Superior temporal gyrus (tissue), 1 donor: Measurements from ENCODE around the gene VWA2.

Experiments used
- DNase-seq: peaks from one replicate; pipeline ENCODE4 v3.0.0-alpha.2; 2016; ENCODE audit errors: extremely low spot score

The VWA2 gene

GRCh38 chr10:114274616-114275453 lies 35.8 kb downstream of the VWA2 start:
- no peak for DNase-seq

- DNase-seq = no peak
These were observed 37.0 kb downstream of the VWA2 start for GRCh38 chr10:114276066-114276465.

GRCh38 chr10:114276671-114277070 lies 37.6 kb downstream of the VWA2 start:
- DNase-seq = no peak

- DNase-seq = no peak
These were observed 39.3 kb downstream of the VWA2 start for GRCh38 chr10:114278140-114278883.

GRCh38 chr10:114278884-114279191 lies 39.8 kb downstream of the VWA2 start:
- DNase-seq = no peak

GRCh38 chr10:114279289-114279688 lies 40.2 kb downstream of the VWA2 start:
- DNase-seq = no peak

GRCh38 chr10:114279901-114280644 lies 41.0 kb downstream of the VWA2 start:
- DNase-seq = no peak

GRCh38 chr10:114281006-114281405 lies 42.0 kb downstream of the VWA2 start:
- no peak for DNase-seq

GRCh38 chr10:114281461-114281860 lies 42.4 kb downstream of the VWA2 start:
- DNase-seq = no peak

GRCh38 chr10:114282526-114282925 lies 43.5 kb downstream of the VWA2 start:
- DNase-seq = no peak

- no peak for DNase-seq
These were observed 44.0 kb downstream of the VWA2 start for GRCh38 chr10:114283091-114283490.

- no peak for DNase-seq
These were observed 44.6 kb downstream of the VWA2 start for GRCh38 chr10:114283535-114284234.

- no peak for DNase-seq
These were observed 45.5 kb downstream of the VWA2 start for GRCh38 chr10:114284346-114285071.

- DNase-seq = no peak
These were observed 46.9 kb downstream of the VWA2 start for GRCh38 chr10:114285961-114286441.

- no peak for DNase-seq
These were observed 47.9 kb downstream of the VWA2 start for GRCh38 chr10:114286921-114287320.

- no peak for DNase-seq
These were observed 49.5 kb downstream of the VWA2 start for GRCh38 chr10:114288424-114289095.

GRCh38 chr10:114289096-114289436 lies 50.0 kb downstream of the VWA2 start:
- no peak for DNase-seq

- DNase-seq = no peak
These were observed 51.0 kb downstream of the VWA2 start for GRCh38 chr10:114290038-114290437.

- DNase-seq = no peak
These were observed 52.0 kb downstream of the VWA2 start for GRCh38 chr10:114291076-114291475.

- DNase-seq = no peak
These were observed 52.5 kb downstream of the VWA2 start for GRCh38 chr10:114291516-114291915.

GRCh38 chr10:114293075-114293474 lies 54.0 kb downstream of the VWA2 start:
- no peak for DNase-seq
